Endothelial cell of umbilical vein (primary cell): ENCODE measurements around the gene NOTCH3. TPM values are rescaled to one million over a fixed set of nuclear protein-coding genes. Genes with fewer than 3 reads are reported as not detected.

Experiments used
- BruUV-seq: library from RNA; stranded (reverse); fragments of 400-500 nt; replicated peaks from 2 replicates; lab custom pipeline; 2021; lab: Mats Ljungman, UMichigan
- CTCF ChIA-PET: fragments of 300-600, 350-600 bp; sonication (Branson Sonifier 250); formaldehyde crosslinking; loops from one replicate; lab custom pipeline; 2021; ENCODE audit warnings: antibody characterized with exemption, inconsistent platforms; lab: Charles Lee
- POLR2A ChIA-PET: fragments of 300-600, 350-600 bp; sonication (Branson Sonifier 250); formaldehyde crosslinking; loops from one replicate; lab custom pipeline; 2021; ENCODE audit warnings: antibody characterized with exemption, inconsistent platforms; lab: Charles Lee
- DNase-seq: peaks from one replicate; pipeline ENCODE4 v3.0.0-alpha.2; 2011; ENCODE audit warnings: low read depth, low spot score
- FAIRE-seq: peaks from 2 replicates; lab custom pipeline; 2011; peaks lifted over from hg19 to GRCh38; lab: Jason Lieb, UNC
- H2AFZ ChIP-seq: 2 replicates; pipeline ENCODE4 v1.6.0; 2012; ENCODE audit warnings: low read depth, low read length, control low read depth, inconsistent platforms
- H3K27ac ChIP-seq: 2 replicates; pipeline ENCODE4 v1.5.1; 2011; ENCODE audit warnings: low read depth, mild to moderate bottlenecking, control low read depth, low read length, moderate library complexity; ENCODE audit not compliant: insufficient read depth
- H3K27me3 ChIP-seq, 2 experiments: 2 replicates each; pipeline versions ENCODE4 v1.6.0 to v1.6.1; 2011; ENCODE audit warnings: low read length in 2 of 2, mixed read lengths in 1 of 2; ENCODE audit not compliant: control insufficient read depth in 2 of 2, insufficient read depth in 2 of 2
- H3K36me3 ChIP-seq, 2 experiments: 2 replicates in 1 of 2; 3 replicates in 1 of 2; pipeline ENCODE4 v1.5.1; 2011; ENCODE audit warnings: low read length in 2 of 2, mild to moderate bottlenecking in 1 of 2, moderate library complexity in 1 of 2; ENCODE audit not compliant: control insufficient read depth in 2 of 2, insufficient read depth in 2 of 2; ENCODE audit errors: extremely low read depth in 1 of 2
- H3K4me1 ChIP-seq: 3 replicates; pipeline ENCODE4 v1.5.1; 2011; ENCODE audit warnings: mild to moderate bottlenecking, low read length; ENCODE audit not compliant: control insufficient read depth, insufficient read depth; ENCODE audit errors: extremely low read depth
- H3K4me2 ChIP-seq: 2 replicates; pipeline ENCODE4 v1.6.1; 2011; ENCODE audit warnings: low read length, control low read depth, mixed read lengths; ENCODE audit not compliant: insufficient read depth
- H3K4me3 ChIP-seq, 3 experiments: fragments of 200-600 bp in 1 of 3; sonication (generic), shearing (Covaris generic) in 1 of 3; replicated peaks in 1 of 3; 2 replicates each; pipeline ENCODE4 v1.5.1; 2011 to 2016; ENCODE audit warnings: control low read depth in 3 of 3, low read length in 3 of 3, mild to moderate bottlenecking in 2 of 3, inconsistent platforms in 1 of 3, low read depth in 1 of 3, moderate library complexity in 1 of 3; ENCODE audit not compliant: insufficient read depth in 1 of 3
- H3K79me2 ChIP-seq: 2 replicates; pipeline ENCODE4 v1.6.0; 2012; ENCODE audit warnings: low read length, inconsistent platforms; ENCODE audit not compliant: control insufficient read depth, insufficient read depth
- H3K9ac ChIP-seq: replicated peaks from 2 replicates; pipeline ENCODE3; 2011; ENCODE audit warnings: low read length, control low read depth; ENCODE audit not compliant: insufficient read depth; ENCODE audit errors: extremely low read depth
- H3K9me1 ChIP-seq: replicated peaks from 3 replicates; pipeline ENCODE4 v1.6.0; 2011; ENCODE audit warnings: mild to moderate bottlenecking, low read length; ENCODE audit not compliant: control insufficient read depth, insufficient read depth; ENCODE audit errors: extremely low read depth
- H3K9me3 ChIP-seq: replicated peaks from 2 replicates; pipeline ENCODE4 v1.5.1; 2012; ENCODE audit warnings: low read length, inconsistent platforms; ENCODE audit not compliant: control insufficient read depth, insufficient read depth
- H4K20me1 ChIP-seq: replicated peaks from 2 replicates; pipeline ENCODE3; 2011; ENCODE audit warnings: mild to moderate bottlenecking, low read length; ENCODE audit not compliant: control insufficient read depth, insufficient read depth; ENCODE audit errors: extremely low read depth
- EZH2 ChIP-seq: IDR thresholded peaks from 2 replicates; pipeline ENCODE4 v1.6.1; 2012; ENCODE audit warnings: borderline replicate concordance, low read depth, mild to moderate bottlenecking, moderate library complexity, low read length, inconsistent platforms; ENCODE audit not compliant: severe bottlenecking
- FOS ChIP-seq: IDR thresholded peaks from 2 replicates; pipeline ENCODE4 v1.6.1; 2011; ENCODE audit warnings: mild to moderate bottlenecking, low read length, moderate library complexity, borderline replicate concordance; ENCODE audit not compliant: insufficient read depth
- GATA2 ChIP-seq: IDR thresholded peaks from 2 replicates; pipeline ENCODE4 v1.7.0; 2011; ENCODE audit warnings: low read depth, mild to moderate bottlenecking, moderate library complexity, mixed read lengths, low read length; ENCODE audit not compliant: insufficient read length, insufficient read depth
- JUN ChIP-seq: IDR thresholded peaks from 2 replicates; pipeline ENCODE4 v1.6.1; 2011; ENCODE audit warnings: borderline replicate concordance, low read depth; ENCODE audit not compliant: insufficient read length, insufficient read depth
- POLR2A ChIP-seq: IDR thresholded peaks from 2 replicates; pipeline ENCODE4 v1.6.1; 2012; ENCODE audit warnings: low read depth, mild to moderate bottlenecking, control low read depth, low read length
- POLR2AphosphoS5 ChIP-seq: IDR thresholded peaks from 2 replicates; pipeline ENCODE4 v1.6.1; 2012; ENCODE audit warnings: low read depth, mild to moderate bottlenecking, control low read depth, low read length, moderate library complexity; ENCODE audit not compliant: insufficient read depth
- dilution Hi-C: fragments of 300-500 bp; cut with MboI; formaldehyde crosslinking; loops from one replicate; pipeline ENCODE4 v1.15.0; 2019; ENCODE audit warnings: low sequenced_read_pairs; ENCODE audit not compliant: extremely low pct_ligation_motif_present
- intact Hi-C: fragments of 100-400 bp; cut with micrococcal nuclease; formaldehyde crosslinking; loops from one replicate; pipeline ENCODE4 v1.10.0; 2022
- polyA plus RNA-seq, 4 experiments: library from polyadenylated mRNA; depleted of rRNA in 3 of 4; stranded (reverse) in 3 of 4; unstranded in 1 of 4; fragments of >200 nt; gene quantifications; 2 replicates each; pipeline versions ENCODE4 v1.2.1 to v1.2.3, GENCODE V29; 2011 to 2012; ENCODE audit warnings: missing spikeins in 1 of 4
- total RNA-seq: library from RNA; stranded (reverse); gene quantifications from 2 replicates; pipeline ENCODE4 v1.2.3, GENCODE V29; 2021
- TF ChIP-seq, protein P1 (sequence below), 2 donors: IDR thresholded peaks; 1 replicate in 1 of 2; 2 replicates in 1 of 2; pipeline ENCODE4 v1.5.1; 2011; ENCODE audit warnings: low read length in 2 of 2, mild to moderate bottlenecking in 2 of 2, moderate library complexity in 2 of 2, control low read depth in 1 of 2, inconsistent platforms in 1 of 2, low read depth in 1 of 2; ENCODE audit not compliant: insufficient read depth in 1 of 2; ENCODE audit errors: extremely low read depth in 1 of 2
- TF ChIP-seq, protein P2 (sequence below): IDR thresholded peaks from 2 replicates; pipeline ENCODE4 v1.6.1; 2011; ENCODE audit not compliant: insufficient read depth, insufficient read length

NOTCH3 gene
- total and polyA plus RNA-seq, 2 donors (not counting 3 experiments of a cell fraction or from before 2014, with no cell fraction given), result 0.63 to 1.5 TPM

DNA sequence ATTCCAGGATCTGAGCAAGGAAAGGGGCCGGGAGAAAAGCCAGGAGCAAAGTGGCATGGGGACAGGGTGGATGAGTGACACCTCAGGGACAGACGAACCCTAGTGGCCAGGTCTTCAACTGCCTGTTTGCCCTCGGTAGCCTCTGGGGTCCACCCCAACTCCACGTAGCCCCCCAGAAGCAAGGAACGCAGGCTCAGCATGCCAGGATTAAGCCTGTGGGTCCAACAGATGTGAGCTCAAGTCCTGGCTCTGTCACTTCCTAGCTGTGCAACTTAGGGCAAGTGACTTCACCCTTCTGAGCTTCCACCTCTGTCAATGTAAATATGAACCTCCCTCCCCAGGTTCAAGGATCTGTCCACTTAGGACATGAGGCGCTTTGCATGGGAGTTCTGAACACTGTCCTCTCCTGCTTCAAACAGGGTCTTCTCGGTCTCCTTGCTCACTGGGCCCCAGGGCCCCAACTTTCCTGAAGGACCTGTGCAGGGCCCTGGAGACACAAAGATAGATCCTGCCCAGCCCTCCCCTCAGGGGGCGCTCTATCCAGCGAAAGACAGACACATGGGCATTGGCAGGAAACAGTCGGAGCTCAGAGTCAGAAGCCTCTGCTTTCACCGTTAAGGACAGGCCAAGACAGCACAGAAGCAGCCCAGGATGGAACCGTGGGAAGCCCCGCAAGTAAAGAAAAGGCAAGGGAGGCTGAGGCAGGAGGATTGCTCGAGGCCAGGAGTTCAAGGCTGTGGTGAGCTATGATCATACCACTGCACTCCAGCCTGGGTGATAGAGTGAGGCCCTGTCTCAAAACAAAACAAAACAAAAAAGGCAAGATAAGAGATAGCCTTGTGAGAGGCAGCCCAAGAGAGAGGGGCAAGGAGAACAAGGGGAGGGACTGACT lies 80.4 kb downstream of the NOTCH3 start:
- CTCF ChIA-PET, result interaction anchor here (1.0 kb wide), 1 partner anchor 20 kb away, joined by 7 read pairs; no protein-coding TSS in a partner anchor
- POLR2A ChIA-PET, result interaction anchor here (0.6 kb wide), 2 partner anchors 195 to 264 kb away, joined by 5 to 10 read pairs; no protein-coding TSS in a partner anchor

More for the DNA sequence above, 80.4 kb downstream of the NOTCH3 start:
- Histone ChIP-seq H3K27ac (no peak overlapping the region), H3K9me3 (no peaks in the 10 kb centered on the region), H3K79me2 (peaks cover 10% of the 10 kb centered on the region), H2AFZ (no peak overlapping the region), H3K9ac (no peak overlapping the region), H4K20me1 (no peaks in the 10 kb centered on the region), H3K4me1 (no peaks in the 10 kb centered on the region), H3K36me3 (peaks cover 15 to 50% of the 10 kb centered on the region in 2 experiments), H3K27me3 (no peaks in the 10 kb centered on the region), H3K4me3 (no peak overlapping the region), H3K4me2 (no peak overlapping the region), H3K9me1 (no peaks in the 10 kb centered on the region)
- dilution Hi-C loops (no loop called here), intact Hi-C loops (no loop called here)
- TF ChIP-seq POLR2A, result no peak
- TF ChIP-seq GATA2, result no peak
- no peak for TF ChIP-seq POLR2AphosphoS5
- TF ChIP-seq, protein P1, sequence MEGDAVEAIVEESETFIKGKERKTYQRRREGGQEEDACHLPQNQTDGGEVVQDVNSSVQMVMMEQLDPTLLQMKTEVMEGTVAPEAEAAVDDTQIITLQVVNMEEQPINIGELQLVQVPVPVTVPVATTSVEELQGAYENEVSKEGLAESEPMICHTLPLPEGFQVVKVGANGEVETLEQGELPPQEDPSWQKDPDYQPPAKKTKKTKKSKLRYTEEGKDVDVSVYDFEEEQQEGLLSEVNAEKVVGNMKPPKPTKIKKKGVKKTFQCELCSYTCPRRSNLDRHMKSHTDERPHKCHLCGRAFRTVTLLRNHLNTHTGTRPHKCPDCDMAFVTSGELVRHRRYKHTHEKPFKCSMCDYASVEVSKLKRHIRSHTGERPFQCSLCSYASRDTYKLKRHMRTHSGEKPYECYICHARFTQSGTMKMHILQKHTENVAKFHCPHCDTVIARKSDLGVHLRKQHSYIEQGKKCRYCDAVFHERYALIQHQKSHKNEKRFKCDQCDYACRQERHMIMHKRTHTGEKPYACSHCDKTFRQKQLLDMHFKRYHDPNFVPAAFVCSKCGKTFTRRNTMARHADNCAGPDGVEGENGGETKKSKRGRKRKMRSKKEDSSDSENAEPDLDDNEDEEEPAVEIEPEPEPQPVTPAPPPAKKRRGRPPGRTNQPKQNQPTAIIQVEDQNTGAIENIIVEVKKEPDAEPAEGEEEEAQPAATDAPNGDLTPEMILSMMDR (IDR thresholded peaks at IDR 0.05; ENCODE audit: extremely low read depth in 1 of 2, insufficient read depth in 1 of 2, low read depth in 1 of 2, low read length in 2 of 2), result no peak
- TF ChIP-seq JUN, result no peak
- no peak for TF ChIP-seq EZH2
- TF ChIP-seq, protein P2, sequence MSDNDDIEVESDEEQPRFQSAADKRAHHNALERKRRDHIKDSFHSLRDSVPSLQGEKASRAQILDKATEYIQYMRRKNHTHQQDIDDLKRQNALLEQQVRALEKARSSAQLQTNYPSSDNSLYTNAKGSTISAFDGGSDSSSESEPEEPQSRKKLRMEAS, result no peak
- TF ChIP-seq FOS, result no peak
- no peak for DNase-seq
- FAIRE-seq, result no peak
- BruUV-seq, result no TSS peak
